ENCODE data around the gene BCAS1.
"Not testable (repeated sequence)": the region's sequence is repeated elsewhere in the genome, so short reads cannot be mapped to it uniquely, and the experiment has no call there.

The BCAS1 gene

GRCh38 chr20:54019585-54019984, 50.8 kb downstream of the BCAS1 start:
- no peak for DNase-seq (ENCODE audit: low read depth in 2 of 2)
- H3K4me3 ChIP-seq (replicated peaks in 1 of 2; ENCODE audit: low read depth in 2 of 2, low read length in 2 of 2), result no peak overlapping the region
- no peak for TF ChIP-seq CTCF (IDR thresholded peaks at IDR 0.05; ENCODE audit: low read depth, low read length)

- no peak overlapping the region for H3K4me3 ChIP-seq (replicated peaks in 1 of 2; ENCODE audit: low read depth in 2 of 2, low read length in 2 of 2)
- no peak for DNase-seq (ENCODE audit: low read depth in 2 of 2)
- no peak for TF ChIP-seq CTCF (IDR thresholded peaks at IDR 0.05; ENCODE audit: low read depth, low read length)
Observed at GRCh38 chr20:54019127-54019526, 51.3 kb downstream of the BCAS1 start.

GRCh38 chr20:54017846-54018245, 52.5 kb downstream of the BCAS1 start:
- no peak for TF ChIP-seq CTCF (IDR thresholded peaks at IDR 0.05; ENCODE audit: low read depth, low read length)
- no peak overlapping the region for H3K4me3 ChIP-seq (replicated peaks in 1 of 2; ENCODE audit: low read depth in 2 of 2, low read length in 2 of 2)
- DNase-seq (ENCODE audit: low read depth in 2 of 2), result no peak

- no peak overlapping the region for H3K4me3 ChIP-seq (replicated peaks in 1 of 2; ENCODE audit: low read depth in 2 of 2, low read length in 2 of 2)
- DNase-seq (ENCODE audit: low read depth in 2 of 2), result no peak
- TF ChIP-seq CTCF (IDR thresholded peaks at IDR 0.05; ENCODE audit: low read depth, low read length), result no peak
Observed at GRCh38 chr20:54015496-54015895, 54.9 kb downstream of the BCAS1 start.

GRCh38 chr20:54014293-54014926, 56.0 kb downstream of the BCAS1 start:
- no peak for DNase-seq (ENCODE audit: low read depth in 2 of 2)
- H3K4me3 ChIP-seq (replicated peaks in 1 of 2; ENCODE audit: low read depth in 2 of 2, low read length in 2 of 2), result no peak overlapping the region
- no peak for TF ChIP-seq CTCF (IDR thresholded peaks at IDR 0.05; ENCODE audit: low read depth, low read length)

- DNase-seq (ENCODE audit: low read depth in 2 of 2), result no peak
- H3K4me3 ChIP-seq (replicated peaks in 1 of 2; ENCODE audit: low read depth in 2 of 2, low read length in 2 of 2), result no peak overlapping the region
- no peak for TF ChIP-seq CTCF (IDR thresholded peaks at IDR 0.05; ENCODE audit: low read depth, low read length)
Observed at GRCh38 chr20:54013471-54013870, 56.9 kb downstream of the BCAS1 start.

- TF ChIP-seq CTCF (IDR thresholded peaks at IDR 0.05; ENCODE audit: low read depth, low read length), result no peak
- no peak for DNase-seq (ENCODE audit: low read depth in 2 of 2)
- no peak overlapping the region for H3K4me3 ChIP-seq (replicated peaks in 1 of 2; ENCODE audit: low read depth in 2 of 2, low read length in 2 of 2)
Observed at GRCh38 chr20:54011346-54011745, 59.0 kb downstream of the BCAS1 start.

- not testable (repeated sequence) for H3K4me3 ChIP-seq (replicated peaks in 1 of 2; ENCODE audit: low read depth in 2 of 2, low read length in 2 of 2)
Observed at GRCh38 chr20:54006216-54006615, 64.2 kb downstream of the BCAS1 start.

More at GRCh38 chr20:54006216-54006615, 64.2 kb downstream of the BCAS1 start:
- not testable (repeated sequence) for DNase-seq (ENCODE audit: low read depth in 2 of 2)

Data from cardiac fibroblast (primary cell).